Neural progenitor cell (in vitro differentiated cells): ENCODE results near the gene GRIK2.

Source experiments
- EZH2 ChIP-seq: fragments of 200-600 bp; sonication (generic); IDR thresholded peaks from 2 replicates; pipeline ENCODE4 v1.6.1; 2017; ENCODE audit warnings: antibody characterized with exemption, mild to moderate bottlenecking, moderate library complexity
- TF ChIP-seq, protein P1 (sequence below): fragments of 200-600 bp; sonication (generic); IDR thresholded peaks from 2 replicates; pipeline ENCODE4 v1.5.1; 2017; ENCODE audit warnings: antibody characterized with exemption, mild to moderate bottlenecking

DNA sequence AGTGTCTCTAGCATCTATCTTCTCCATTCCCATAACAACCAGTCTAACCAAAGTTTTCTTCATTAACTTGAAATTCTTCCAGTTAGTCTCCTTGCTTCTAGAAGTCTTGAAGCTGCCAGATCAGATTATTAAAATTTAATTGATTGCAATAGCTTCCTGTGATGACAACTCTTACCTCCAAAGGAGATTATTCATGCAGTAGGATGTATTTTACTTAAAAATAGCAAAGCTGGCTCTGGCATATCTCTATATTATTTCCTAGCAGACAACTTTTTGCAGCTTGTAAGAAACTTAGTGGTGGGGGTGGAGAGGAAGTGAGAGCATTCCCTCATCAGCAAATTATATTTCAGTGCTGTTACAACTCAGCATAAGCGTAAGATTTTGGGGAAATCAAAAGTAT, 290.4 kb downstream of the GRIK2 start:
- no peak for TF ChIP-seq EZH2
- TF ChIP-seq, protein P1, sequence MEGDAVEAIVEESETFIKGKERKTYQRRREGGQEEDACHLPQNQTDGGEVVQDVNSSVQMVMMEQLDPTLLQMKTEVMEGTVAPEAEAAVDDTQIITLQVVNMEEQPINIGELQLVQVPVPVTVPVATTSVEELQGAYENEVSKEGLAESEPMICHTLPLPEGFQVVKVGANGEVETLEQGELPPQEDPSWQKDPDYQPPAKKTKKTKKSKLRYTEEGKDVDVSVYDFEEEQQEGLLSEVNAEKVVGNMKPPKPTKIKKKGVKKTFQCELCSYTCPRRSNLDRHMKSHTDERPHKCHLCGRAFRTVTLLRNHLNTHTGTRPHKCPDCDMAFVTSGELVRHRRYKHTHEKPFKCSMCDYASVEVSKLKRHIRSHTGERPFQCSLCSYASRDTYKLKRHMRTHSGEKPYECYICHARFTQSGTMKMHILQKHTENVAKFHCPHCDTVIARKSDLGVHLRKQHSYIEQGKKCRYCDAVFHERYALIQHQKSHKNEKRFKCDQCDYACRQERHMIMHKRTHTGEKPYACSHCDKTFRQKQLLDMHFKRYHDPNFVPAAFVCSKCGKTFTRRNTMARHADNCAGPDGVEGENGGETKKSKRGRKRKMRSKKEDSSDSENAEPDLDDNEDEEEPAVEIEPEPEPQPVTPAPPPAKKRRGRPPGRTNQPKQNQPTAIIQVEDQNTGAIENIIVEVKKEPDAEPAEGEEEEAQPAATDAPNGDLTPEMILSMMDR, result no peak
